ENCODE measurements around the gene VMP1. TPM values are rescaled to one million over a fixed set of nuclear protein-coding genes. Genes with fewer than 3 reads are reported as not detected.
A peak's percentile ranks its signal among the peaks of the same experiment; 100 is the strongest.

The VMP1 gene
- total and polyA plus RNA-seq, 2 of the 4 experiments (the other 2 are of a cell fraction), result 89.8 to 197 TPM

GRCh38 chr17:59688008-59688407 lies 19.4 kb upstream of the VMP1 start:
- WGBS, 2 experiments (ENCODE audit: extremely low coverage in 2 of 2, insufficient read length in 1 of 2), result no CpG with 5 or more reads among the region's 1 CpG
- BruUV-seq (replicated peaks), result no TSS peak

More at GRCh38 chr17:59688008-59688407, 19.4 kb upstream of the VMP1 start:
- peaks cover 53% of the 10 kb centered on the region for H3K36me3 ChIP-seq (ENCODE audit: control insufficient read depth, insufficient read depth, low read length)
- POLR2A ChIA-PET (ENCODE audit: unreplicated experiment), result no interaction called here
- H3K4ac ChIP-seq (ENCODE audit: low read depth, low read length), result no peak overlapping the region
- H2BK15ac ChIP-seq (ENCODE audit: low read depth, low read length), result no peak overlapping the region
- H3K27ac ChIP-seq (ENCODE audit: insufficient read depth, low read length), result no peak overlapping the region
- no peak overlapping the region for H4K5ac ChIP-seq (ENCODE audit: low read depth, low read length)
- H3K56ac ChIP-seq (ENCODE audit: extremely low read depth, insufficient read depth, low read length), result no peak overlapping the region
- H2AK9ac ChIP-seq (replicated peaks; ENCODE audit: low read depth, low read length, poor library complexity), result no peak overlapping the region
- no peak overlapping the region for H3K9ac ChIP-seq (ENCODE audit: low read depth, low read length)
- intact Hi-C loops (cut with micrococcal nuclease), result loop anchor here (1.0 kb wide), 1 partner anchor 8 kb away; no protein-coding TSS in a partner anchor
- TF ChIP-seq MXI1 (IDR thresholded peaks at IDR 0.05; ENCODE audit: borderline replicate concordance, low read depth, low read length) (no peak), FOS (IDR thresholded peaks at IDR 0.05; ENCODE audit: low read depth, low read length) (no peak), RAD21 (IDR thresholded peaks at IDR 0.05; ENCODE audit: low read length) (no peak), CTCF (conservative IDR thresholded peaks at IDR 0.05; ENCODE audit: low read depth, low read length) (no peak), CEBPB (IDR thresholded peaks at IDR 0.05; ENCODE audit: low read depth, low read length) (no peak), RCOR1 (IDR thresholded peaks at IDR 0.05; ENCODE audit: insufficient replicate concordance, low read length) (no peak), BHLHE40 (IDR thresholded peaks at IDR 0.05; ENCODE audit: low read depth, low read length) (no peak), MAFK (IDR thresholded peaks at IDR 0.05; ENCODE audit: low read depth, low read length) (no peak), MAZ (IDR thresholded peaks at IDR 0.05; ENCODE audit: borderline replicate concordance, low read depth, low read length) (no peak), ELK1 (IDR thresholded peaks at IDR 0.05; ENCODE audit: borderline replicate concordance, low read depth, low read length) (no peak), RFX5 (IDR thresholded peaks at IDR 0.05; ENCODE audit: low read depth, low read length) (no peak), NFE2L2 (IDR thresholded peaks at IDR 0.05; ENCODE audit: low read depth, low read length) (no peak), USF2 (IDR thresholded peaks at IDR 0.05; ENCODE audit: low read depth, low read length) (no peak), SMC3 (IDR thresholded peaks at IDR 0.05; ENCODE audit: low read depth, low read length) (no peak), CHD1 (IDR thresholded peaks at IDR 0.05; ENCODE audit: low read depth, low read length) (no peak), POLR2A (IDR thresholded peaks at IDR 0.05; ENCODE audit: low read depth, low read length) (no peak)
- H3K9me1 ChIP-seq (ENCODE audit: insufficient read depth, low read length), result peaks cover 3% of the 10 kb centered on the region; the same call in 1 of the 2 replicates
- CTCF ChIA-PET, result no interaction called here
- H4K91ac ChIP-seq (ENCODE audit: insufficient read depth, low read depth, low read length), result no peak overlapping the region
- H3K14ac ChIP-seq (replicated peaks; ENCODE audit: low read depth, low read length), result no peak overlapping the region
- H3K4me2 ChIP-seq (ENCODE audit: low read depth, low read length), result no peak overlapping the region
- H3K4me3 ChIP-seq (ENCODE audit: insufficient read depth, low read depth, low read length), result no peak overlapping the region
- dilution Hi-C loops (cut with HindIII; ENCODE audit: low sequenced_read_pairs, unreplicated experiment), result no loop called here
- H2AFZ ChIP-seq (replicated peaks; ENCODE audit: low read length, poor library complexity), result no peak overlapping the region
- H3K79me1 ChIP-seq (ENCODE audit: low read depth in 1 of 2, low read length in 2 of 2), result peaks cover 17 to 49% of the 10 kb centered on the region in 2 experiments
- H4K8ac ChIP-seq (ENCODE audit: low read depth in 2 of 2, low read length in 2 of 2), result peak overlapping the region in 1 of 2 experiments; percentile 25; a peak in 1 of 4 replicates
- no peaks in the 10 kb centered on the region for H3K9me3 ChIP-seq (ENCODE audit: control insufficient read depth, insufficient read depth, low read length)
- in situ Hi-C loops (cut with MboI; ENCODE audit: low sequenced_read_pairs), result loop anchor here (10.0 kb wide), 1 partner anchor 367 kb away; no protein-coding TSS in a partner anchor
- peak overlapping the region; percentile 51; the same call in 1 of the 2 replicates for H3K23ac ChIP-seq (ENCODE audit: low read depth, low read length)
- no peak overlapping the region for H2BK5ac ChIP-seq (ENCODE audit: low read depth, low read length, poor library complexity, severe bottlenecking)
- ATAC-seq (ENCODE audit: low read depth), result peak; percentile 48; the same call in 1 of the 2 replicates
- no peak overlapping the region for H2AK5ac ChIP-seq (ENCODE audit: low read depth, low read length)
- H2BK120ac ChIP-seq (ENCODE audit: low read depth, low read length), result no peak overlapping the region
- H3K18ac ChIP-seq (ENCODE audit: low read depth, low read length), result no peak overlapping the region
- H2BK20ac ChIP-seq (ENCODE audit: low read depth, low read length), result no peak overlapping the region
- H3K4me1 ChIP-seq (ENCODE audit: control insufficient read depth, insufficient read depth, low read length), result no peaks in the 10 kb centered on the region; the same call in 1 of the 2 replicates
- peak; percentile 31 for DNase-seq
- no peaks in the 10 kb centered on the region for H4K20me1 ChIP-seq (ENCODE audit: insufficient read depth, low read length)
- H3K27me3 ChIP-seq (ENCODE audit: control insufficient read depth, insufficient read depth, low read length), result no peaks in the 10 kb centered on the region

Data from IMR-90 (cell line).